Ascending aorta (tissue), 2 donors: ENCODE results near the gene EXD2. TPM values are rescaled to one million over a fixed set of nuclear protein-coding genes. Genes with fewer than 3 reads are reported as not detected.

Experiments
- DNase-seq, 2 donors: peaks; one replicate each; pipeline ENCODE4 v3.0.0-alpha.2; 2019; ENCODE audit warnings: low spot score in 2 of 2
- H3K27ac ChIP-seq, 2 donors: fragments of 200-600 bp; sonication (generic); one replicate each; pipeline ENCODE4 v1.5.1; 2016 to 2017; ENCODE audit warnings: mild to moderate bottlenecking in 1 of 2
- H3K27me3 ChIP-seq: fragments of 200-600 bp; sonication (generic); one replicate; pipeline ENCODE4 v1.5.1; 2017
- H3K36me3 ChIP-seq, 2 donors: fragments of 200-600 bp; sonication (generic); one replicate each; pipeline ENCODE4 v1.5.1; 2016
- H3K4me1 ChIP-seq, 2 donors: fragments of 200-600 bp; sonication (generic); one replicate each; pipeline ENCODE4 v1.5.1; 2016 to 2017; ENCODE audit warnings: mild to moderate bottlenecking in 1 of 2
- H3K4me3 ChIP-seq, 2 donors: fragments of 200-600 bp; sonication (generic); one replicate each; pipeline ENCODE4 v1.5.1; 2016 to 2017; ENCODE audit warnings: mild to moderate bottlenecking in 1 of 2
- H3K9me3 ChIP-seq, 2 donors: fragments of 200-600 bp; sonication (generic); one replicate each; pipeline ENCODE4 v1.5.1; 2016
- CTCF ChIP-seq, 3 experiments: fragments of 200-600 bp in 2 of 3; fragments of 450-650 bp in 1 of 3; sonication (generic) in 2 of 3; IDR thresholded peaks; one replicate each; pipeline ENCODE4 v1.5.1; 2016 to 2019; ENCODE audit warnings: antibody characterized with exemption in 3 of 3, mild to moderate bottlenecking in 1 of 3, moderate library complexity in 1 of 3
- intact Hi-C: fragments of 100-400 bp; cut with DNase I; formaldehyde crosslinking; loops from one replicate; pipeline ENCODE4 v1.15.1; 2023
- total RNA-seq: library from RNA; depleted of rRNA; stranded (reverse); fragments of >200 nt; gene quantifications from one replicate; pipeline ENCODE4 v1.1.0, GENCODE V29; 2016

EXD2 gene
- total RNA-seq, 1 donor from 2014 or later = 17.2 TPM

GRCh38 chr14:69261761-69262331 is 70.5 kb downstream of the EXD2 start:
- no peaks in the 10 kb centered on the region for H3K36me3 ChIP-seq
- TF ChIP-seq CTCF (IDR thresholded peaks at IDR 0.05) = no peak
- no peaks in the 10 kb centered on the region for H3K27me3 ChIP-seq
- intact Hi-C loops = loop anchor here (1.0 to 2.0 kb wide), 3 partner anchors 19 to 137 kb away; partner anchors contain the start of genes ERH and SLC39A9
- no peaks in the 10 kb centered on the region for H3K9me3 ChIP-seq
- peak overlapping the region; percentile 76 to 78 for H3K4me3 ChIP-seq
- peak overlapping the region; percentile 43 to 74 for H3K27ac ChIP-seq
- H3K4me1 ChIP-seq = peaks cover 4 to 37% of the 10 kb centered on the region in 2 donors
- no peak for DNase-seq

DNA sequence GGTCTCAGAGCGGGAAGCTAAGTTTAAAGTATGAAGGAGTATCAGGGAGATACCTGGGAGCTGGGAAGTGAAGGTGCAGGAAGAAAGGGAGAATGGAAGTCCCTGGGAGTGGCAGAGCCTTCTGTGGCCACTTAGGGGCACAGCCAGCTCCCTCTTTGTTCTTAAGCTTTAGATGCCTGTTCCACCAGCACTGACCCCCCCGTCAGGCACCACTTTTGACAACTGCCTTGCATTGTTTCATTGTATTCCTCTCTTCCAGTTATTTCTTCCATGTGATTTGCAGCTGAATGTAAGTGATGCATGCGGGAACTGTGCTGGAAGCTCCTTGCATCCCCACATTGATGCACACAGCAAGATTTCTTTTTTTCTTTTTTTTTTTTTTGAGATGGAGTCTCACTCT is 71.2 kb downstream of the EXD2 start:
- DNase-seq = no peak
- no peak overlapping the region for H3K4me3 ChIP-seq
- H3K4me1 ChIP-seq = peaks cover 4 to 37% of the 10 kb centered on the region in 2 donors
- H3K27ac ChIP-seq = peak overlapping the region; percentile 74 to 75
- no peaks in the 10 kb centered on the region for H3K36me3 ChIP-seq
- H3K27me3 ChIP-seq = no peaks in the 10 kb centered on the region
- intact Hi-C loops = loop anchor here (2.0 kb wide), 1 partner anchor 136 kb away; the partner anchor contains the start of genes ERH and SLC39A9
- TF ChIP-seq CTCF (IDR thresholded peaks at IDR 0.05) = no peak
- H3K9me3 ChIP-seq = no peaks in the 10 kb centered on the region

DNA sequence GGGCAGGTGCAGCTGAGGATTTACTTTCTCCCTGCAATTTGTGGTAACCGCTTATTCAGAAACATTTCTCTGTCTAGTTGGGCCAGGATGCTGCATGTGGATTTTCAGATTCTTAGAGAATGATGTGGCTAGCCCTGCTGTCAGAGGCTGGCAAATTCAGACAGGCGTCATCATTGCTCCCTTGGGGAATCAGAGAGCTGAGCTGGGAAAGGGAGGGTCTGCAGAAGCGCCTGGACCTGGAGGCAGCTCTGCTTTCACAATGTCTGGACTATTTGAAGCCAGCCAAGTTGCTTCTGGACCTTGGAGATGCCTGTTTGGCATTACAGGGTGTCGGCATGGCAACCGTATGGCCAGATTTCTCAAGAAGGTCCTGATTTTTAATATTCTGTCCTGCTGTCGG is 72.1 kb downstream of the EXD2 start:
- H3K27me3 ChIP-seq = no peaks in the 10 kb centered on the region
- intact Hi-C loops = loop anchor here (1.0 to 2.0 kb wide), 2 partner anchors 93 to 135 kb away; partner anchors contain the start of genes ERH and SLC39A9
- H3K27ac ChIP-seq = peak overlapping the region; percentile 66 to 75
- no peaks in the 10 kb centered on the region for H3K36me3 ChIP-seq
- H3K4me3 ChIP-seq = peak overlapping the region; percentile 19 to 22
- TF ChIP-seq CTCF (IDR thresholded peaks at IDR 0.05) = no peak
- peak in 1 of 2 donors; percentile 93 for DNase-seq
- H3K4me1 ChIP-seq = peaks cover 4 to 37% of the 10 kb centered on the region in 2 donors
- no peaks in the 10 kb centered on the region for H3K9me3 ChIP-seq

DNA sequence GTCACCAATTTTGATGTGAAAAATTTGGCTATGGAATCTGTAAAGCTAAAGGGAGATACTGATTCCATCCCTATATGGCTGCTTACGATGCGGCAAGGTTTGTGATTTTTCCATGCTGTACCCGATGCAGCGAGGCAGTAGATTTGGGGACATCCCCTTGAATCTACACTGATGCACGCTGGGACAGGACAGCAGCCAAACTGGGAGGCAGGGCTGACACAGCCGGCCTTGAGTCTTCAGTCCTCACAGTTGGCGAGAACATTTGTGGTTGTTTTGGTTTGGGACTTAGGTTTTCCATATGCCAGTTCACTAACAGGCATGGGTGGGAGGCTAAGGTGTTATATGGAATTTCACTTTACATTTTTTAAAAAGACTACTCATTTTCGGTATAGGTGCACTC is 72.5 kb downstream of the EXD2 start:
- intact Hi-C loops = loop anchor here (1.0 to 2.0 kb wide), 2 partner anchors 93 to 135 kb away; partner anchors contain the start of genes ERH and SLC39A9
- Histone ChIP-seq H3K4me3 (peak overlapping the region; percentile 19 to 22), H3K4me1 (peaks cover 4 to 37% of the 10 kb centered on the region in 2 donors)

GRCh38 chr14:69266572-69267345 is 75.5 kb downstream of the EXD2 start:
- Histone ChIP-seq H3K4me3 (no peak overlapping the region), H3K27ac (peak overlapping the region in 1 of 2 donors; percentile 13), H3K36me3 (no peaks in the 10 kb centered on the region), H3K4me1 (peaks cover 0 to 17% of the 10 kb centered on the region in 2 donors), H3K27me3 (no peaks in the 10 kb centered on the region), H3K9me3 (no peaks in the 10 kb centered on the region)
- intact Hi-C loops = no loop called here
- DNase-seq = no peak
- TF ChIP-seq CTCF (IDR thresholded peaks at IDR 0.05) = no peak

More for the DNA sequence above, 72.5 kb downstream of the EXD2 start:
- H3K36me3 ChIP-seq = no peaks in the 10 kb centered on the region
- TF ChIP-seq CTCF (IDR thresholded peaks at IDR 0.05) = no peak
- peak overlapping the region; percentile 66 to 75 for H3K27ac ChIP-seq
- no peaks in the 10 kb centered on the region for H3K9me3 ChIP-seq
- H3K27me3 ChIP-seq = no peaks in the 10 kb centered on the region
- DNase-seq = peak in 1 of 2 donors; percentile 75
